ENCODE data around the gene RHOJ. TPM values are rescaled to one million over a fixed set of nuclear protein-coding genes. Genes with fewer than 3 reads are reported as not detected.

The RHOJ gene
- total RNA-seq, 2 donors from 2014 or later: 5.9 to 11.2 TPM

- Histone ChIP-seq H3K4me3 (no peak overlapping the region), H3K9me3 (no peaks in the 10 kb centered on the region), H3K4me1 (peaks cover 0 to 8% of the 10 kb centered on the region in 2 donors), H3K36me3 (peaks cover 25% of the 10 kb centered on the region), H3K27me3 (no peaks in the 10 kb centered on the region), H3K27ac (no peak overlapping the region)
- no peak for DNase-seq (ENCODE audit: low spot score)
- no peak for TF ChIP-seq CTCF (IDR thresholded peaks at IDR 0.05)
These were observed 81.8 kb downstream of the RHOJ start for GRCh38 chr14:63286071-63286470.

- Histone ChIP-seq H3K27ac (no peak overlapping the region), H3K27me3 (no peaks in the 10 kb centered on the region), H3K9me3 (no peaks in the 10 kb centered on the region), H3K36me3 (peaks cover 39% of the 10 kb centered on the region), H3K4me1 (peaks cover 0 to 8% of the 10 kb centered on the region in 2 donors), H3K4me3 (no peak overlapping the region)
- DNase-seq (ENCODE audit: low spot score): no peak
- TF ChIP-seq CTCF (IDR thresholded peaks at IDR 0.05): no peak
These were observed 83.6 kb downstream of the RHOJ start for GRCh38 chr14:63287666-63288483.

GRCh38 chr14:63288853-63289252 lies 84.6 kb downstream of the RHOJ start:
- no peak overlapping the region for H3K27ac ChIP-seq
- H3K4me1 ChIP-seq: no peaks in the 10 kb centered on the region
- DNase-seq (ENCODE audit: low spot score): no peak
- H3K4me3 ChIP-seq: no peak overlapping the region
- no peak for TF ChIP-seq CTCF (IDR thresholded peaks at IDR 0.05)
- H3K36me3 ChIP-seq: peaks cover 42% of the 10 kb centered on the region
- H3K9me3 ChIP-seq: no peaks in the 10 kb centered on the region
- no peaks in the 10 kb centered on the region for H3K27me3 ChIP-seq

GRCh38 chr14:63290741-63291430 lies 86.6 kb downstream of the RHOJ start:
- H3K36me3 ChIP-seq: peaks cover 35% of the 10 kb centered on the region
- H3K27me3 ChIP-seq: no peaks in the 10 kb centered on the region
- no peak for TF ChIP-seq CTCF (IDR thresholded peaks at IDR 0.05)
- H3K27ac ChIP-seq: no peak overlapping the region
- no peak for DNase-seq (ENCODE audit: low spot score)
- no peaks in the 10 kb centered on the region for H3K9me3 ChIP-seq
- no peak overlapping the region for H3K4me3 ChIP-seq
- H3K4me1 ChIP-seq: no peaks in the 10 kb centered on the region

- DNase-seq (ENCODE audit: low spot score): no peak
- H3K9me3 ChIP-seq: no peaks in the 10 kb centered on the region
- no peak overlapping the region for H3K4me3 ChIP-seq
- no peak overlapping the region for H3K27ac ChIP-seq
- peaks cover 26% of the 10 kb centered on the region for H3K36me3 ChIP-seq
- no peaks in the 10 kb centered on the region for H3K27me3 ChIP-seq
- H3K4me1 ChIP-seq: no peaks in the 10 kb centered on the region
- no peak for TF ChIP-seq CTCF (IDR thresholded peaks at IDR 0.05)
These were observed 88.6 kb downstream of the RHOJ start for GRCh38 chr14:63292805-63293204.

Measured in right atrium auricular region (tissue), 2 donors.